H1 (cell line): ENCODE measurements around the gene MAP2K7. TPM values are rescaled to one million over a fixed set of nuclear protein-coding genes. Genes with fewer than 3 reads are reported as not detected.
A peak's percentile ranks its signal among the peaks of the same experiment; 100 is the strongest.

Source experiments
- ASH2L ChIP-seq: fragments of 200-600, 300-600 bp; sonication (generic); IDR thresholded peaks from one replicate; pipeline ENCODE4 v1.7.1; 2017; ENCODE audit warnings: low read length
- BACH1 ChIP-seq: IDR thresholded peaks from 2 replicates; pipeline ENCODE4 v1.6.1; 2012; ENCODE audit warnings: low read length, improper control_type of control experiment
- CEBPB ChIP-seq: IDR thresholded peaks from 2 replicates; pipeline ENCODE4 v1.6.1; 2012; ENCODE audit warnings: low read depth, low read length
- CHD2 ChIP-seq: IDR thresholded peaks from 2 replicates; pipeline ENCODE4 v1.6.1; 2012; ENCODE audit warnings: low read length, improper control_type of control experiment
- EGR1 ChIP-seq: IDR thresholded peaks from 2 replicates; pipeline ENCODE4 v1.6.1; 2011; ENCODE audit warnings: low read depth, low read length, borderline replicate concordance
- FOSL1 ChIP-seq: IDR thresholded peaks from 2 replicates; pipeline ENCODE4 v1.6.1; 2011; ENCODE audit warnings: mild to moderate bottlenecking, low read depth, low read length, moderate library complexity; ENCODE audit not compliant: insufficient read depth
- HDAC2 ChIP-seq, 2 experiments: fragments of 300-600 bp in 1 of 2; sonication (generic) in 1 of 2; IDR thresholded peaks; 2 replicates each; pipeline ENCODE4 v1.6.1; 2011 to 2012; ENCODE audit warnings: low read depth in 2 of 2, low read length in 2 of 2, mild to moderate bottlenecking in 2 of 2, moderate library complexity in 2 of 2, borderline replicate concordance in 1 of 2, inconsistent platforms in 1 of 2
- PHF8 ChIP-seq: fragments of 200-600 bp; sonication (generic); conservative IDR thresholded peaks from 2 replicates; pipeline ENCODE4 v1.7.1; 2012; ENCODE audit warnings: low read depth, mild to moderate bottlenecking, inconsistent platforms, low read length, moderate library complexity
- POLR2A ChIP-seq, 2 experiments: IDR thresholded peaks; 1 replicate in 1 of 2; 2 replicates in 1 of 2; pipeline ENCODE4 v1.6.1; 2011; ENCODE audit warnings: low read depth in 2 of 2, low read length in 2 of 2, mild to moderate bottlenecking in 2 of 2; ENCODE audit errors: control extremely low read depth in 1 of 2
- POLR2AphosphoS5 ChIP-seq: IDR thresholded peaks from 2 replicates; pipeline ENCODE4 v1.6.1; 2011; ENCODE audit warnings: low read depth, low read length
- RFX5 ChIP-seq: IDR thresholded peaks from 2 replicates; pipeline ENCODE4 v1.6.1; 2011; ENCODE audit warnings: low read depth, low read length, improper control_type of control experiment, borderline replicate concordance
- TAF1 ChIP-seq: IDR thresholded peaks from 2 replicates; pipeline ENCODE4 v1.6.1; 2011; ENCODE audit warnings: mild to moderate bottlenecking, low read depth, low read length
- polyA plus RNA-seq, 7 experiments: library from polyadenylated mRNA; depleted of rRNA in 3 of 7; stranded (reverse) in 5 of 7; unstranded in 2 of 7; fragments of >200 nt in 5 of 7; fragments of 200-250 nt in 2 of 7; gene quantifications; 1 replicate in 5 of 7; 2 replicates in 1 of 7; 4 replicates in 1 of 7; pipeline versions ENCODE4 v1.2.1 to v1.2.3, GENCODE V29; 2011 to 2013; ENCODE audit warnings: missing spikeins in 2 of 7, mixed read lengths in 2 of 7
- total RNA-seq: library from RNA; stranded (reverse); fragmentation: NEBNext Ultra II Directional; extraction: Animal tissue kit (Norgen Biotek cat#: 25700); gene quantifications from 2 replicates; pipeline ENCODE4 v1.2.1, GENCODE V29; 2021
- TF ChIP-seq, protein P1 (sequence below), 3 experiments: IDR thresholded peaks; 1 replicate in 2 of 3; 2 replicates in 1 of 3; pipeline versions ENCODE4 v1.5.1 to v1.6.1; 2011; ENCODE audit warnings: low read length in 3 of 3, mild to moderate bottlenecking in 3 of 3, inconsistent platforms in 2 of 3, low read depth in 1 of 3, moderate library complexity in 1 of 3; ENCODE audit not compliant: insufficient read depth in 1 of 3; ENCODE audit errors: control extremely low read depth in 1 of 3
- TF ChIP-seq, protein P2 (sequence below): IDR thresholded peaks from 2 replicates; pipeline ENCODE4 v1.6.1; 2012; ENCODE audit warnings: inconsistent platforms

Gene MAP2K7
- total and polyA plus RNA-seq, 2 of the 8 experiments (the other 6 are each of a cell fraction or from before 2014, with no cell fraction given), result 8.9 to 38.3 TPM

DNA sequence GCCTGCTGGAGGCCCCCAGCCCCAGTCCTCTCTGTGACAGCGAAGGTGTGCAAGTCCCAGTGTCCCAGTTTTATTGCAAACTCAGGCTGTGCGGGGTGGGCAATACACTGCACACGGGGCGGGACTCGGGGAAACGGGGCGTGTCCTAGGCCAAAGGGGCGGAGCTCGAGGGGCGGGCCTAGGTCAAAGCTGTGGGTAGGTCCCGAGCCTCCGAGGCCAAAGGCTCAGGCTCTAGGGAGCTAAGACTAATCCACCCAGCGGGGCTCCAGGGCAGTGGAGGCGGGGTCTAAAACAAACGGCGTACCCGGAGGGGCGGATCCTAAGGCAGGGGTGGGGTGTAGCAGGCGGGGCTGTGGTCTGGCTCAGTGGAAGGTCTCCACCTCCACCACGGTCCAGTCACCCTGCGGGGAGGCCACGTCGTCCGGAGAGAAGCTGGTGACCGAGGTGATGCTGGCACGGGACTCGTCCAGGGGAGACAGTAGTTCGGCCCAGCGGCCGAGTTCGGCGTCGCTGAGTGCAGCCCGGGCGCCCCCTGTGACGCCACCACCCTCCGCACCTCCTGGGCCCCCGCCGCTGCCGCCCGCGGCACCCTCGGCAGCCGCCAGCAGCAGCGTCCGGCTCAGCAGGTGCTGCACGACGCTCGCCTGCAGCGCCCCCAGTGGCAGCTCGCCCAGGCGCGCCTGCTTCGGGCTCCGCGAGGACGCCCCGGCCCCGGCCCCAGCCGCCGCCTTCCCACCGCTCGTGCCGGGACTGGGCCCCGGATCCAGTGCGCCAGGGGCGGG lies 34.8 kb upstream of the MAP2K7 start (continued):
- TF ChIP-seq EGR1 (no peak), CEBPB (no peak), TAF1 (0 out of 2 replicates have a peak, but pooled peaks have one; percentile 3), ASH2L (peak; percentile 69), CHD2 (no peak; the same call in 1 of the 2 replicates), HDAC2 (IDR thresholded peaks at IDR 0.05; ENCODE audit: borderline replicate concordance in 1 of 2, low read depth in 2 of 2, low read length in 2 of 2) (peak; percentile 42 to 71; a peak in 1 of 4 replicates), RFX5 (no peak), POLR2AphosphoS5 (peak; percentile 43; the same call in 1 of the 2 replicates), PHF8 (no peak), FOSL1 (no peak), BACH1 (0 out of 2 replicates have a peak, but pooled peaks have one; percentile 26), POLR2A (IDR thresholded peaks at IDR 0.05; ENCODE audit: control extremely low read depth in 1 of 2, low read depth in 2 of 2, low read length in 2 of 2) (peak in 1 of 2 experiments; percentile 15; a peak in 2 of 3 replicates)
- TF ChIP-seq, protein P1, sequence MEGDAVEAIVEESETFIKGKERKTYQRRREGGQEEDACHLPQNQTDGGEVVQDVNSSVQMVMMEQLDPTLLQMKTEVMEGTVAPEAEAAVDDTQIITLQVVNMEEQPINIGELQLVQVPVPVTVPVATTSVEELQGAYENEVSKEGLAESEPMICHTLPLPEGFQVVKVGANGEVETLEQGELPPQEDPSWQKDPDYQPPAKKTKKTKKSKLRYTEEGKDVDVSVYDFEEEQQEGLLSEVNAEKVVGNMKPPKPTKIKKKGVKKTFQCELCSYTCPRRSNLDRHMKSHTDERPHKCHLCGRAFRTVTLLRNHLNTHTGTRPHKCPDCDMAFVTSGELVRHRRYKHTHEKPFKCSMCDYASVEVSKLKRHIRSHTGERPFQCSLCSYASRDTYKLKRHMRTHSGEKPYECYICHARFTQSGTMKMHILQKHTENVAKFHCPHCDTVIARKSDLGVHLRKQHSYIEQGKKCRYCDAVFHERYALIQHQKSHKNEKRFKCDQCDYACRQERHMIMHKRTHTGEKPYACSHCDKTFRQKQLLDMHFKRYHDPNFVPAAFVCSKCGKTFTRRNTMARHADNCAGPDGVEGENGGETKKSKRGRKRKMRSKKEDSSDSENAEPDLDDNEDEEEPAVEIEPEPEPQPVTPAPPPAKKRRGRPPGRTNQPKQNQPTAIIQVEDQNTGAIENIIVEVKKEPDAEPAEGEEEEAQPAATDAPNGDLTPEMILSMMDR (IDR thresholded peaks at IDR 0.05; ENCODE audit: control extremely low read depth in 1 of 3, insufficient read depth in 1 of 3, low read depth in 1 of 3, low read length in 3 of 3), result peak; percentile 80 to 86 (median 81)
- TF ChIP-seq, protein P2, sequence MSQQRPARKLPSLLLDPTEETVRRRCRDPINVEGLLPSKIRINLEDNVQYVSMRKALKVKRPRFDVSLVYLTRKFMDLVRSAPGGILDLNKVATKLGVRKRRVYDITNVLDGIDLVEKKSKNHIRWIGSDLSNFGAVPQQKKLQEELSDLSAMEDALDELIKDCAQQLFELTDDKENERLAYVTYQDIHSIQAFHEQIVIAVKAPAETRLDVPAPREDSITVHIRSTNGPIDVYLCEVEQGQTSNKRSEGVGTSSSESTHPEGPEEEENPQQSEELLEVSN, result no peak
